Measurements from ENCODE around the gene GREB1.
"Not testable (repeated sequence)": the region's sequence is repeated elsewhere in the genome, so short reads cannot be mapped to it uniquely, and the experiment has no call there.

Gene GREB1

GRCh38 chr2:11644293-11644692, 110.4 kb downstream of the GREB1 start:
- no peak for DNase-seq

- DNase-seq: no peak
Measured at GRCh38 chr2:11646530-11646929, 112.7 kb downstream of the GREB1 start.

GRCh38 chr2:11647834-11648600, 114.2 kb downstream of the GREB1 start:
- DNase-seq: no peak

GRCh38 chr2:11649093-11649492, 115.2 kb downstream of the GREB1 start:
- no peak for DNase-seq

- no peak for DNase-seq
Measured at GRCh38 chr2:11651856-11652548, 118.2 kb downstream of the GREB1 start.

- DNase-seq: no peak
Measured at GRCh38 chr2:11652553-11652952, 118.7 kb downstream of the GREB1 start.

GRCh38 chr2:11655495-11655894, 121.7 kb downstream of the GREB1 start:
- DNase-seq: no peak

- DNase-seq: no peak
Measured at GRCh38 chr2:11656252-11656651, 122.4 kb downstream of the GREB1 start.

- DNase-seq: no peak
Measured at GRCh38 chr2:11656671-11657101, 122.8 kb downstream of the GREB1 start.

- no peak for DNase-seq
Measured at GRCh38 chr2:11657195-11657594, 123.3 kb downstream of the GREB1 start.

GRCh38 chr2:11657646-11658045, 123.8 kb downstream of the GREB1 start:
- no peak for DNase-seq

- DNase-seq: no peak
Measured at GRCh38 chr2:11658208-11659114, 124.6 kb downstream of the GREB1 start.

GRCh38 chr2:11659115-11659475, 125.2 kb downstream of the GREB1 start:
- no peak for DNase-seq

GRCh38 chr2:11659851-11660250, 126.0 kb downstream of the GREB1 start:
- no peak for DNase-seq

GRCh38 chr2:11660396-11660795, 126.6 kb downstream of the GREB1 start:
- DNase-seq: not testable (repeated sequence)

GRCh38 chr2:11661891-11662435, 128.1 kb downstream of the GREB1 start:
- no peak for DNase-seq

- no peak for DNase-seq
Measured at GRCh38 chr2:11662882-11663281, 129.0 kb downstream of the GREB1 start.

- no peak for DNase-seq
Measured at GRCh38 chr2:11663427-11663826, 129.6 kb downstream of the GREB1 start.

- DNase-seq: no peak
Measured at GRCh38 chr2:11665028-11665427, 131.2 kb downstream of the GREB1 start.

- no peak for DNase-seq
Measured at GRCh38 chr2:11665510-11666362, 131.9 kb downstream of the GREB1 start.

GRCh38 chr2:11667194-11667593, 133.3 kb downstream of the GREB1 start:
- no peak for DNase-seq

Measured in amniotic stem cell (primary cell).